ENCODE measurements around the gene SHROOM2.

Gene SHROOM2

GRCh38 chrX:9938516-9938915, 152.3 kb downstream of the SHROOM2 start:
- FAIRE-seq (no peak), DNase-seq (ENCODE audit: low spot score) (no peak)

- FAIRE-seq: no peak
- peak; percentile 74 for DNase-seq (ENCODE audit: low spot score)
These were observed 154.2 kb downstream of the SHROOM2 start for GRCh38 chrX:9940421-9940820.

- FAIRE-seq: no peak
- DNase-seq (ENCODE audit: low spot score): no peak
These were observed 155.9 kb downstream of the SHROOM2 start for GRCh38 chrX:9942086-9942485.

GRCh38 chrX:9943420-9943819, 157.2 kb downstream of the SHROOM2 start:
- FAIRE-seq (no peak), DNase-seq (ENCODE audit: low spot score) (no peak)

GRCh38 chrX:9947131-9947794, 161.0 kb downstream of the SHROOM2 start:
- no peak for DNase-seq (ENCODE audit: low spot score)
- FAIRE-seq: no peak

- no peak for FAIRE-seq
- no peak for DNase-seq (ENCODE audit: low spot score)
These were observed 162.2 kb downstream of the SHROOM2 start for GRCh38 chrX:9948406-9948805.

GRCh38 chrX:9952300-9952699, 166.1 kb downstream of the SHROOM2 start:
- no peak for DNase-seq (ENCODE audit: low spot score)
- FAIRE-seq: no peak

- DNase-seq (ENCODE audit: low spot score) (no peak), FAIRE-seq (no peak)
These were observed 167.2 kb downstream of the SHROOM2 start for GRCh38 chrX:9953396-9953795.

- FAIRE-seq (no peak), DNase-seq (ENCODE audit: low spot score) (no peak)
These were observed 169.3 kb downstream of the SHROOM2 start for GRCh38 chrX:9955506-9955905.

- FAIRE-seq (no peak), DNase-seq (ENCODE audit: low spot score) (no peak)
These were observed 171.5 kb downstream of the SHROOM2 start for GRCh38 chrX:9957743-9958142.

- FAIRE-seq (no peak), DNase-seq (ENCODE audit: low spot score) (no peak)
These were observed 172.0 kb downstream of the SHROOM2 start for GRCh38 chrX:9958183-9958582.

GRCh38 chrX:9961750-9962149, 175.5 kb downstream of the SHROOM2 start:
- FAIRE-seq (no peak), DNase-seq (ENCODE audit: low spot score) (no peak)

- DNase-seq (ENCODE audit: low spot score): no peak
- no peak for FAIRE-seq
These were observed 180.7 kb downstream of the SHROOM2 start, which contains the start of gene CLDN34 for GRCh38 chrX:9966775-9967408. Gene CLDN34 (plus strand): TSS chrX:9967358. CDS start chrX:9967358, 0 bp downstream.

- FAIRE-seq (no peak), DNase-seq (ENCODE audit: low spot score) (no peak)
These were observed 191.4 kb downstream of the SHROOM2 start for GRCh38 chrX:9977635-9978034.

GRCh38 chrX:9980401-9980800, 194.2 kb downstream of the SHROOM2 start:
- FAIRE-seq: no peak
- DNase-seq (ENCODE audit: low spot score): no peak

GRCh38 chrX:9980927-9981326, 194.7 kb downstream of the SHROOM2 start:
- FAIRE-seq: no peak
- DNase-seq (ENCODE audit: low spot score): no peak

GRCh38 chrX:9983441-9983840, 197.2 kb downstream of the SHROOM2 start:
- FAIRE-seq (no peak), DNase-seq (ENCODE audit: low spot score) (no peak)

GRCh38 chrX:9983846-9984245, 197.6 kb downstream of the SHROOM2 start:
- DNase-seq (ENCODE audit: low spot score) (no peak), FAIRE-seq (no peak)

GRCh38 chrX:9988762-9989161, 202.5 kb downstream of the SHROOM2 start:
- no peak for DNase-seq (ENCODE audit: low spot score)

GRCh38 chrX:9992061-9992460, 205.8 kb downstream of the SHROOM2 start:
- DNase-seq (ENCODE audit: low spot score): no peak
- no peak for FAIRE-seq

More at GRCh38 chrX:9988762-9989161, 202.5 kb downstream of the SHROOM2 start:
- no peak for FAIRE-seq

GRCh38 chrX:9992724-9993123, 206.5 kb downstream of the SHROOM2 start:
- no peak for FAIRE-seq
- DNase-seq (ENCODE audit: low spot score): no peak

GRCh38 chrX:9995855-9996339, 209.7 kb downstream of the SHROOM2 start:
- DNase-seq (ENCODE audit: low spot score): no peak
- no peak for FAIRE-seq

GRCh38 chrX:9997041-9997440, 210.8 kb downstream of the SHROOM2 start:
- FAIRE-seq: no peak
- DNase-seq (ENCODE audit: low spot score): no peak

Measured in urothelium cell line (cell line).